Measurements from ENCODE around the gene DAPK2. TPM values are rescaled to one million over a fixed set of nuclear protein-coding genes. Genes with fewer than 3 reads are reported as not detected.

DAPK2 gene
- total RNA-seq, 1 experiment from 2014 or later: 2.3 TPM

- TF ChIP-seq, protein P1, sequence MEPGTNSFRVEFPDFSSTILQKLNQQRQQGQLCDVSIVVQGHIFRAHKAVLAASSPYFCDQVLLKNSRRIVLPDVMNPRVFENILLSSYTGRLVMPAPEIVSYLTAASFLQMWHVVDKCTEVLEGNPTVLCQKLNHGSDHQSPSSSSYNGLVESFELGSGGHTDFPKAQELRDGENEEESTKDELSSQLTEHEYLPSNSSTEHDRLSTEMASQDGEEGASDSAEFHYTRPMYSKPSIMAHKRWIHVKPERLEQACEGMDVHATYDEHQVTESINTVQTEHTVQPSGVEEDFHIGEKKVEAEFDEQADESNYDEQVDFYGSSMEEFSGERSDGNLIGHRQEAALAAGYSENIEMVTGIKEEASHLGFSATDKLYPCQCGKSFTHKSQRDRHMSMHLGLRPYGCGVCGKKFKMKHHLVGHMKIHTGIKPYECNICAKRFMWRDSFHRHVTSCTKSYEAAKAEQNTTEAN (CRISPR knock-in tag; IDR thresholded peaks at IDR 0.05): no peak
- TF ChIP-seq ZNF423 (CRISPR knock-in tag; IDR thresholded peaks at IDR 0.05) (no peak), IRF1 (CRISPR knock-in tag; IDR thresholded peaks at IDR 0.05) (no peak)
Measured at GRCh38 chr15:63891079-63891767, 155.1 kb downstream of the DAPK2 start (continued).

- Mint-ChIP-seq H3K4me3 (no peak overlapping the region), H3K9me3 (no peaks in the 10 kb centered on the region), H3K36me3 (no peaks in the 10 kb centered on the region), H3K27ac (no peak overlapping the region), H3K27me3 (ENCODE audit: low read depth) (no peaks in the 10 kb centered on the region), H3K4me1 (0 out of 2 replicates have a peak, but pooled peaks cover 4% of the 10 kb centered on the region)
- no peak for DNase-seq (ENCODE audit: low spot score)
- CTCF ChIA-PET: interaction anchor here (0.8 to 1.2 kb wide), 2 partner anchors 138 to 281 kb away, joined by 5 to 10 read pairs; no protein-coding TSS in a partner anchor
- TF ChIP-seq ZNF121 (CRISPR knock-in tag; IDR thresholded peaks at IDR 0.05): no peak
- no peak for TF ChIP-seq PRDM15 (CRISPR knock-in tag; IDR thresholded peaks at IDR 0.05)
- no peak for TF ChIP-seq MYBL2 (CRISPR knock-in tag; IDR thresholded peaks at IDR 0.05)
- no peak for TF ChIP-seq NFATC4 (CRISPR knock-in tag; IDR thresholded peaks at IDR 0.05)
- TF ChIP-seq TCF7 (CRISPR knock-in tag; IDR thresholded peaks at IDR 0.05; ENCODE audit: low read depth): no peak
- TF ChIP-seq ZNF263 (CRISPR knock-in tag; IDR thresholded peaks at IDR 0.05; ENCODE audit: low read depth): no peak
- TF ChIP-seq ETV6 (CRISPR knock-in tag; IDR thresholded peaks at IDR 0.05): no peak
- no peak for TF ChIP-seq AR (CRISPR knock-in tag; IDR thresholded peaks at IDR 0.05)
- TF ChIP-seq NR2C2 (CRISPR knock-in tag; IDR thresholded peaks at IDR 0.05): no peak
- TF ChIP-seq, protein P2, sequence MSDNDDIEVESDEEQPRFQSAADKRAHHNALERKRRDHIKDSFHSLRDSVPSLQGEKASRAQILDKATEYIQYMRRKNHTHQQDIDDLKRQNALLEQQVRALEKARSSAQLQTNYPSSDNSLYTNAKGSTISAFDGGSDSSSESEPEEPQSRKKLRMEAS (CRISPR knock-in tag; IDR thresholded peaks at IDR 0.05): no peak
- TF ChIP-seq RORB (CRISPR knock-in tag; IDR thresholded peaks at IDR 0.05): no peak
- no peak for TF ChIP-seq IRF1 (CRISPR knock-in tag; IDR thresholded peaks at IDR 0.05)
- TF ChIP-seq FOXP4 (CRISPR knock-in tag; IDR thresholded peaks at IDR 0.05): no peak
- TF ChIP-seq NR3C1 (CRISPR knock-in tag; conservative IDR thresholded peaks at IDR 0.05; ENCODE audit: low read depth): no peak
- no peak for TF ChIP-seq ZNF138 (CRISPR knock-in tag; conservative IDR thresholded peaks at IDR 0.05)
- ATAC-seq: no peak
- POLR2A ChIA-PET: no interaction called here
Measured at GRCh38 chr15:63890617-63891016, 155.7 kb downstream of the DAPK2 start.

Measured in WTC11 (cell line).